ENCODE measurements around the gene MT1E. TPM values are rescaled to one million over a fixed set of nuclear protein-coding genes. Genes with fewer than 3 reads are reported as not detected.

The MT1E gene
- total and polyA plus RNA-seq, 2 of the 8 experiments (the other 6 are each of a cell fraction or from before 2014, with no cell fraction given): 7.9 to 117 TPM

- H3K4me1 ChIP-seq (replicated peaks in 1 of 4; ENCODE audit: control insufficient read depth in 3 of 4, insufficient read depth in 4 of 4, low read length in 3 of 4): peaks cover 7 to 30% (median 16%) of the 10 kb centered on the region in 4 experiments
- POLR2A ChIA-PET (ENCODE audit: partially characterized antibody): interaction anchor here (8.0 kb wide), 1 partner anchor 11 kb away, joined by 66 read pairs; the partner anchor contains the start of gene MT1E
- TF ChIP-seq EGR1 (IDR thresholded peaks at IDR 0.05; ENCODE audit: borderline replicate concordance, low read depth, low read length): no peak
- TF ChIP-seq POLR2AphosphoS5 (IDR thresholded peaks at IDR 0.05; ENCODE audit: low read depth, low read length): no peak
- no peak for TF ChIP-seq SRF (IDR thresholded peaks at IDR 0.05; ENCODE audit: low read depth, low read length)
- no peak for TF ChIP-seq CTBP2 (IDR thresholded peaks at IDR 0.05; ENCODE audit: borderline replicate concordance, insufficient read depth, insufficient read length, low read length)
- TF ChIP-seq BCL11A (IDR thresholded peaks at IDR 0.05; ENCODE audit: low read depth in 2 of 2, low read length in 2 of 2): no peak
- TF ChIP-seq FOSL1 (IDR thresholded peaks at IDR 0.05; ENCODE audit: insufficient read depth, low read depth, low read length): no peak
- TF ChIP-seq CHD2 (IDR thresholded peaks at IDR 0.05; ENCODE audit: low read length): no peak
- TF ChIP-seq CTCF (IDR thresholded peaks at IDR 0.05; ENCODE audit: control extremely low read depth in 1 of 3, insufficient read depth in 1 of 3, low read depth in 1 of 3, low read length in 3 of 3): no peak
- TF ChIP-seq TAF1 (IDR thresholded peaks at IDR 0.05; ENCODE audit: low read depth, low read length): no peak
- TF ChIP-seq JUND (IDR thresholded peaks at IDR 0.05; ENCODE audit: low read length): no peak
- no peak for TF ChIP-seq HDAC6 (IDR thresholded peaks at IDR 0.05; ENCODE audit: low read depth, low read length)
- no peak for TF ChIP-seq SP4 (IDR thresholded peaks at IDR 0.05; ENCODE audit: low read length)
- TF ChIP-seq BACH1 (IDR thresholded peaks at IDR 0.05; ENCODE audit: low read length): no peak
These were observed 11.9 kb upstream of the MT1E start for GRCh38 chr16:56613706-56614105.

More at GRCh38 chr16:56613706-56614105, 11.9 kb upstream of the MT1E start:
- Histone ChIP-seq H3K9ac (replicated peaks in 1 of 4; ENCODE audit: extremely low read depth in 1 of 4, low read depth in 3 of 4, low read length in 3 of 4) (no peak overlapping the region), H2AK5ac (ENCODE audit: low read depth, low read length) (no peak overlapping the region), H4K91ac (replicated peaks; ENCODE audit: insufficient read length, low read length) (no peak overlapping the region), H4K8ac (ENCODE audit: extremely low read depth, insufficient read depth, low read length) (no peak overlapping the region), H3K79me2 (ENCODE audit: control insufficient read depth in 1 of 2, insufficient read depth in 2 of 2, low read length in 2 of 2) (no peaks in the 10 kb centered on the region), H3K79me1 (ENCODE audit: low read depth, low read length) (no peaks in the 10 kb centered on the region), H3K14ac (ENCODE audit: insufficient read length) (no peak overlapping the region), H2BK5ac (ENCODE audit: low read depth, low read length) (no peak overlapping the region), H3K23me2 (ENCODE audit: low read depth, low read length) (peaks cover 7% of the 10 kb centered on the region; the same call in 1 of the 2 replicates), H3K23ac (ENCODE audit: insufficient read length) (no peak overlapping the region), H4K5ac (ENCODE audit: insufficient read length, low read depth, low read length) (no peak overlapping the region), H3K27me3 (replicated peaks in 1 of 4; ENCODE audit: control insufficient read depth in 3 of 4, extremely low read depth in 1 of 4, insufficient read depth in 3 of 4, low read length in 3 of 4) (peaks cover 47 to 81% (median 72%) of the 10 kb centered on the region in 4 experiments), H3K4me2 (ENCODE audit: insufficient read depth in 1 of 2, low read depth in 2 of 2, low read length in 2 of 2) (no peak overlapping the region), H3K56ac (replicated peaks; ENCODE audit: insufficient read length, low read depth, low read length) (no peak overlapping the region), H3K9me3 (ENCODE audit: insufficient read depth in 2 of 2, low read depth in 1 of 2, low read length in 1 of 2) (no peaks in the 10 kb centered on the region), H3K18ac (ENCODE audit: extremely low read depth, low read length) (no peak overlapping the region), H4K20me1 (replicated peaks in 1 of 2; ENCODE audit: control insufficient read depth in 1 of 2, insufficient read depth in 2 of 2, low read length in 2 of 2) (peaks cover 2 to 4% of the 10 kb centered on the region in 2 experiments), H3K36me3 (ENCODE audit: control insufficient read depth in 2 of 4, insufficient read depth in 4 of 4, low read length in 3 of 4) (no peaks in the 10 kb centered on the region), H2AFZ (ENCODE audit: low read length) (no peak overlapping the region), H2BK20ac (ENCODE audit: low read length) (no peak overlapping the region), H3K27ac (ENCODE audit: low read depth, low read length) (no peak overlapping the region), H2BK12ac (ENCODE audit: low read depth, low read length) (no peak overlapping the region), H2BK15ac (ENCODE audit: low read length) (no peak overlapping the region), H3K4me3 (ENCODE audit: extremely low read depth in 1 of 4, insufficient read depth in 2 of 4, low read depth in 3 of 4, low read length in 4 of 4) (no peak overlapping the region), H2BK120ac (replicated peaks; ENCODE audit: low read depth, low read length) (no peak overlapping the region), H3K4ac (replicated peaks; ENCODE audit: insufficient read length, low read depth, low read length) (no peak overlapping the region)
- no peak for DNase-seq (ENCODE audit: low read depth in 1 of 2, low spot score in 2 of 2)
- no peak for FAIRE-seq
- CTCF ChIA-PET (ENCODE audit: partially characterized antibody): interaction anchor here (0.9 to 2.1 kb wide), 4 partner anchors 11 to 87 kb away, joined by 3 to 12 read pairs (median 4); partner anchors contain the start of gene MT1E
